GM23338 (cell line): Measurements from ENCODE around the gene BNIPL. TPM values are rescaled to one million over a fixed set of nuclear protein-coding genes. Genes with fewer than 3 reads are reported as not detected.
A peak's percentile ranks its signal among the peaks of the same experiment; 100 is the strongest.

Experiments
- ATAC-seq: fragments of 200-7000 bp; cut with Tn5 transposase; 3 replicates; pipeline ENCODE4 v1.9.1; 2020
- DNase-seq: peaks from one replicate; pipeline ENCODE4 v3.0.0-alpha.2; 2015; ENCODE audit warnings: low spot score
- H2AFZ ChIP-seq: fragments of 200-600 bp; sonication (generic); 2 replicates; pipeline ENCODE4 v1.8.0; 2016; ENCODE audit warnings: antibody characterized with exemption, mild to moderate bottlenecking, moderate library complexity
- H3F3A ChIP-seq: fragments of 200-600 bp; sonication (generic); replicated peaks from 2 replicates; pipeline ENCODE4 v1.8.0; 2017; ENCODE audit warnings: antibody characterized with exemption, mixed run types, low read depth
- H3K27ac ChIP-seq: fragments of 200-600 bp; sonication (generic); 2 replicates; pipeline ENCODE4 v1.6.1; 2016; ENCODE audit warnings: low read depth
- H3K27me3 ChIP-seq: fragments of 200-600 bp; sonication (generic); 2 replicates; pipeline ENCODE4 v1.8.0; 2016; ENCODE audit warnings: mild to moderate bottlenecking, mixed run types, moderate library complexity; ENCODE audit not compliant: insufficient read depth
- H3K36me3 ChIP-seq: fragments of 200-600 bp; sonication (generic); 2 replicates; pipeline ENCODE4 v1.8.0; 2016; ENCODE audit warnings: mild to moderate bottlenecking; ENCODE audit not compliant: insufficient read depth
- H3K4me1 ChIP-seq: fragments of 200-600 bp; sonication (generic); 2 replicates; pipeline ENCODE4 v1.8.0; 2016; ENCODE audit warnings: mild to moderate bottlenecking, moderate library complexity; ENCODE audit not compliant: insufficient read depth
- H3K4me2 ChIP-seq: fragments of 200-600 bp; sonication (generic); 2 replicates; pipeline ENCODE4 v1.7.1; 2017; ENCODE audit warnings: mixed run types
- H3K4me3 ChIP-seq: fragments of 200-600 bp; sonication (generic); 2 replicates; pipeline ENCODE4 v1.6.1; 2016; ENCODE audit warnings: mixed run types
- H3K79me2 ChIP-seq: fragments of 200-600 bp; sonication (generic); replicated peaks from 2 replicates; pipeline ENCODE4 v1.8.0; 2017; ENCODE audit warnings: mild to moderate bottlenecking; ENCODE audit not compliant: insufficient read depth
- H3K9me2 ChIP-seq: fragments of 200-600 bp; sonication (generic); 2 replicates; pipeline ENCODE4 v1.8.0; 2017; ENCODE audit not compliant: insufficient read depth
- H4K20me1 ChIP-seq: fragments of 200-600 bp; sonication (generic); replicated peaks from 2 replicates; pipeline ENCODE4 v1.8.0; 2017; ENCODE audit warnings: mild to moderate bottlenecking; ENCODE audit not compliant: insufficient read depth
- H3K27ac Mint-ChIP-seq: 2 replicates; pipeline ENCODE4 v1.8.0; 2020; ENCODE audit warnings: inconsistent platforms, mild to moderate bottlenecking, moderate library complexity, mixed read lengths
- H3K27me3 Mint-ChIP-seq: 3 replicates; pipeline ENCODE4 v1.8.0; 2022; ENCODE audit warnings: low read depth, mild to moderate bottlenecking, moderate library complexity, mixed read lengths, inconsistent platforms; ENCODE audit not compliant: insufficient read depth, poor library complexity
- H3K36me3 Mint-ChIP-seq: 3 replicates; pipeline ENCODE4 v1.8.0; 2021; ENCODE audit warnings: low read depth, mild to moderate bottlenecking, inconsistent platforms, moderate library complexity, mixed read lengths
- H3K4me1 Mint-ChIP-seq: 3 replicates; pipeline ENCODE4 v1.8.0; 2020; ENCODE audit warnings: mild to moderate bottlenecking, inconsistent platforms, mixed read lengths
- H3K4me3 Mint-ChIP-seq: 3 replicates; pipeline ENCODE4 v1.8.0; 2021; ENCODE audit warnings: moderate library complexity, mild to moderate bottlenecking, inconsistent platforms, mixed read lengths
- H3K9me3 Mint-ChIP-seq: 3 replicates; pipeline ENCODE4 v1.8.0; 2020; ENCODE audit warnings: moderate library complexity, mild to moderate bottlenecking, inconsistent platforms, mixed read lengths
- CREB1 ChIP-seq: fragments of 250-450 bp; sonication (Bioruptor Pico); IDR thresholded peaks from 2 replicates; pipeline ENCODE4 v1.5.0; 2020; ENCODE audit warnings: low read depth, mild to moderate bottlenecking, moderate library complexity
- EZH2 ChIP-seq: fragments of 200-600 bp; sonication (generic); IDR thresholded peaks from one replicate; pipeline ENCODE4 v1.8.0; 2017; ENCODE audit warnings: antibody characterized with exemption, mild to moderate bottlenecking, low read depth; ENCODE audit not compliant: unreplicated experiment
- EZH2phosphoT487 ChIP-seq: fragments of 200-600 bp; sonication (generic); IDR thresholded peaks from one replicate; pipeline ENCODE4 v1.8.1; 2018; ENCODE audit warnings: antibody characterized with exemption; ENCODE audit not compliant: unreplicated experiment
- JUNB ChIP-seq: IDR thresholded peaks from one replicate; pipeline ENCODE4 v1.6.1; 2016; ENCODE audit warnings: antibody characterized with exemption; ENCODE audit not compliant: unreplicated experiment
- NANOG ChIP-seq: IDR thresholded peaks from 2 replicates; pipeline ENCODE4 v1.6.1; 2016; ENCODE audit warnings: antibody characterized with exemption, borderline replicate concordance
- POLR2AphosphoS5 ChIP-seq: IDR thresholded peaks from 2 replicates; pipeline ENCODE4 v1.6.1; 2016; ENCODE audit warnings: antibody characterized with exemption, low read depth
- STAT1 ChIP-seq: IDR thresholded peaks from one replicate; pipeline ENCODE4 v1.6.1; 2016; ENCODE audit warnings: antibody characterized with exemption; ENCODE audit not compliant: unreplicated experiment
- ZNF114 ChIP-seq: fragments of 250-450 bp; sonication (Bioruptor Pico); IDR thresholded peaks from 2 replicates; pipeline ENCODE4 v1.5.0; 2020; ENCODE audit warnings: mild to moderate bottlenecking, moderate library complexity
- ZNF331 ChIP-seq: fragments of 250-450 bp; sonication (Bioruptor Pico); IDR thresholded peaks from 2 replicates; pipeline ENCODE4 v1.5.0; 2020; ENCODE audit warnings: low read depth, mild to moderate bottlenecking, moderate library complexity
- polyA plus RNA-seq: library from polyadenylated mRNA; unstranded; fragments of >200 nt; fragmentation: Nextera tagmentation; extraction: Ambion mirVana; gene quantifications from 2 replicates; pipeline ENCODE4 v1.2.1, GENCODE V29; 2016
- total RNA-seq: library from RNA; depleted of rRNA; stranded (reverse); fragments of >200 nt; shearing (Covaris generic); gene quantifications from 2 replicates; pipeline ENCODE4 v1.2.3, GENCODE V29; 2014
- TF ChIP-seq, protein P1 (sequence below), 2 experiments: fragments of 200-600 bp in 1 of 2; sonication (generic) in 1 of 2; conservative IDR thresholded peaks; 2 replicates each; pipeline versions ENCODE4 v1.5.1 to v1.6.1; 2016 to 2017; ENCODE audit warnings: antibody characterized with exemption in 2 of 2, low read depth in 2 of 2, mild to moderate bottlenecking in 2 of 2, moderate library complexity in 1 of 2
- TF ChIP-seq, protein P2 (sequence below): IDR thresholded peaks from one replicate; pipeline ENCODE4 v1.6.1; 2018; ENCODE audit warnings: antibody characterized with exemption; ENCODE audit not compliant: unreplicated experiment
- TF ChIP-seq, protein P3 (sequence below): IDR thresholded peaks from 2 replicates; pipeline ENCODE4 v1.6.1; 2016; ENCODE audit warnings: antibody characterized with exemption

BNIPL gene
- total and polyA plus RNA-seq, 2 experiments from 2014 or later, result 0.91 to 1.2 TPM

GRCh38 chr1:151024540-151025146 lies 11.7 kb upstream of the BNIPL start:
- DNase-seq (peak; percentile 93), ATAC-seq (peak; percentile 100)
- H3F3A ChIP-seq, result peaks cover 4% of the 10 kb centered on the region; the same call in 1 of the 2 replicates
- H3K36me3 Mint-ChIP-seq, result peaks cover 34% of the 10 kb centered on the region
- no peak overlapping the region for H3K4me2 ChIP-seq
- peak overlapping the region; percentile 74 for H3K27ac Mint-ChIP-seq
- no peak overlapping the region for H3K4me3 ChIP-seq
- H3K27ac ChIP-seq, result no peak overlapping the region
- TF ChIP-seq EZH2, result no peak
- TF ChIP-seq, protein P1, sequence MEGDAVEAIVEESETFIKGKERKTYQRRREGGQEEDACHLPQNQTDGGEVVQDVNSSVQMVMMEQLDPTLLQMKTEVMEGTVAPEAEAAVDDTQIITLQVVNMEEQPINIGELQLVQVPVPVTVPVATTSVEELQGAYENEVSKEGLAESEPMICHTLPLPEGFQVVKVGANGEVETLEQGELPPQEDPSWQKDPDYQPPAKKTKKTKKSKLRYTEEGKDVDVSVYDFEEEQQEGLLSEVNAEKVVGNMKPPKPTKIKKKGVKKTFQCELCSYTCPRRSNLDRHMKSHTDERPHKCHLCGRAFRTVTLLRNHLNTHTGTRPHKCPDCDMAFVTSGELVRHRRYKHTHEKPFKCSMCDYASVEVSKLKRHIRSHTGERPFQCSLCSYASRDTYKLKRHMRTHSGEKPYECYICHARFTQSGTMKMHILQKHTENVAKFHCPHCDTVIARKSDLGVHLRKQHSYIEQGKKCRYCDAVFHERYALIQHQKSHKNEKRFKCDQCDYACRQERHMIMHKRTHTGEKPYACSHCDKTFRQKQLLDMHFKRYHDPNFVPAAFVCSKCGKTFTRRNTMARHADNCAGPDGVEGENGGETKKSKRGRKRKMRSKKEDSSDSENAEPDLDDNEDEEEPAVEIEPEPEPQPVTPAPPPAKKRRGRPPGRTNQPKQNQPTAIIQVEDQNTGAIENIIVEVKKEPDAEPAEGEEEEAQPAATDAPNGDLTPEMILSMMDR (conservative IDR thresholded peaks at IDR 0.05; ENCODE audit: low read depth in 2 of 2), result peak; percentile 92 to 97
- H3K4me1 ChIP-seq, result no peaks in the 10 kb centered on the region
- H3K9me2 ChIP-seq, result no peaks in the 10 kb centered on the region
- H3K9me3 Mint-ChIP-seq, result no peaks in the 10 kb centered on the region
- H2AFZ ChIP-seq, result no peak overlapping the region
- H4K20me1 ChIP-seq, result peaks cover 2% of the 10 kb centered on the region; the same call in 1 of the 2 replicates
- no peak overlapping the region for H3K4me3 Mint-ChIP-seq
- no peaks in the 10 kb centered on the region for H3K79me2 ChIP-seq
- H3K36me3 ChIP-seq, result no peaks in the 10 kb centered on the region; the same call in 1 of the 2 replicates
- H3K27me3 Mint-ChIP-seq, result peaks cover 3% of the 10 kb centered on the region
- H3K27me3 ChIP-seq, result no peaks in the 10 kb centered on the region
- peaks cover 2% of the 10 kb centered on the region; the same call in 1 of the 3 replicates for H3K4me1 Mint-ChIP-seq

DNA sequence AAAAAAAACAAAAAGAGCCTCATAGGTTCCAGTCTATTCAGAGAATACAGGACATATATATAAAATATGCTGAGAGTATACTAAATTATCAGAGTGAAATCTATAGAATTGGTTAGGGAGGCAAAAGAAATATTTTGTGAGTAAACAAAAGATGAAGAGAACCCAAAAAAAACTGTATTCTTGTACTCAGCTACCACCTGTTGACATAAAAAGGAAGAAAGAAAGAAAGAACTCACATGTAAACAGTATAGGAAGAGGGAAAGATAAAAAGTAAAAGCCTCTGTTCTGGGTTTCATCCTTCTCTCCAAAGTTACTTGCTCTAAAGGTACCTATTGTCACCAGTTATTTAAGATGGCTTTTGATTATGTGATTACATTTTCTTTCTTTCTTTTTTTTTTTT lies 9.9 kb upstream of the BNIPL start:
- H3K27me3 Mint-ChIP-seq, result peaks cover 3% of the 10 kb centered on the region
- H4K20me1 ChIP-seq, result peaks cover 2% of the 10 kb centered on the region; the same call in 1 of the 2 replicates
- H3K9me2 ChIP-seq, result no peaks in the 10 kb centered on the region
- H3K4me3 ChIP-seq, result no peak overlapping the region
- no peaks in the 10 kb centered on the region for H3K4me1 ChIP-seq
- H3K4me1 Mint-ChIP-seq, result peaks cover 2% of the 10 kb centered on the region; the same call in 1 of the 3 replicates
- H3F3A ChIP-seq, result peaks cover 4% of the 10 kb centered on the region; the same call in 1 of the 2 replicates
- no peak overlapping the region for H3K27ac Mint-ChIP-seq
- no peaks in the 10 kb centered on the region for H3K9me3 Mint-ChIP-seq
- H3K36me3 ChIP-seq, result no peaks in the 10 kb centered on the region; the same call in 1 of the 2 replicates
- no peak overlapping the region for H3K4me3 Mint-ChIP-seq
- H3K27me3 ChIP-seq, result no peaks in the 10 kb centered on the region
- DNase-seq (no peak), ATAC-seq (no peak)
- H3K27ac ChIP-seq, result no peak overlapping the region
- H3K4me2 ChIP-seq, result no peak overlapping the region
- H3K79me2 ChIP-seq, result no peaks in the 10 kb centered on the region
- H2AFZ ChIP-seq, result no peak overlapping the region
- peaks cover 41% of the 10 kb centered on the region for H3K36me3 Mint-ChIP-seq
- TF ChIP-seq, protein P1 (conservative IDR thresholded peaks at IDR 0.05; ENCODE audit: low read depth in 2 of 2), result no peak
- TF ChIP-seq STAT1 (no peak), NANOG (no peak), EZH2phosphoT487 (no peak), JUNB (no peak), EZH2 (no peak), POLR2AphosphoS5 (no peak), ZNF331 (CRISPR knock-in tag) (no peak), ZNF114 (CRISPR knock-in tag) (no peak), CREB1 (no peak)
- TF ChIP-seq, protein P2, sequence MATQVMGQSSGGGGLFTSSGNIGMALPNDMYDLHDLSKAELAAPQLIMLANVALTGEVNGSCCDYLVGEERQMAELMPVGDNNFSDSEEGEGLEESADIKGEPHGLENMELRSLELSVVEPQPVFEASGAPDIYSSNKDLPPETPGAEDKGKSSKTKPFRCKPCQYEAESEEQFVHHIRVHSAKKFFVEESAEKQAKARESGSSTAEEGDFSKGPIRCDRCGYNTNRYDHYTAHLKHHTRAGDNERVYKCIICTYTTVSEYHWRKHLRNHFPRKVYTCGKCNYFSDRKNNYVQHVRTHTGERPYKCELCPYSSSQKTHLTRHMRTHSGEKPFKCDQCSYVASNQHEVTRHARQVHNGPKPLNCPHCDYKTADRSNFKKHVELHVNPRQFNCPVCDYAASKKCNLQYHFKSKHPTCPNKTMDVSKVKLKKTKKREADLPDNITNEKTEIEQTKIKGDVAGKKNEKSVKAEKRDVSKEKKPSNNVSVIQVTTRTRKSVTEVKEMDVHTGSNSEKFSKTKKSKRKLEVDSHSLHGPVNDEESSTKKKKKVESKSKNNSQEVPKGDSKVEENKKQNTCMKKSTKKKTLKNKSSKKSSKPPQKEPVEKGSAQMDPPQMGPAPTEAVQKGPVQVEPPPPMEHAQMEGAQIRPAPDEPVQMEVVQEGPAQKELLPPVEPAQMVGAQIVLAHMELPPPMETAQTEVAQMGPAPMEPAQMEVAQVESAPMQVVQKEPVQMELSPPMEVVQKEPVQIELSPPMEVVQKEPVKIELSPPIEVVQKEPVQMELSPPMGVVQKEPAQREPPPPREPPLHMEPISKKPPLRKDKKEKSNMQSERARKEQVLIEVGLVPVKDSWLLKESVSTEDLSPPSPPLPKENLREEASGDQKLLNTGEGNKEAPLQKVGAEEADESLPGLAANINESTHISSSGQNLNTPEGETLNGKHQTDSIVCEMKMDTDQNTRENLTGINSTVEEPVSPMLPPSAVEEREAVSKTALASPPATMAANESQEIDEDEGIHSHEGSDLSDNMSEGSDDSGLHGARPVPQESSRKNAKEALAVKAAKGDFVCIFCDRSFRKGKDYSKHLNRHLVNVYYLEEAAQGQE, result no peak
- TF ChIP-seq, protein P3, sequence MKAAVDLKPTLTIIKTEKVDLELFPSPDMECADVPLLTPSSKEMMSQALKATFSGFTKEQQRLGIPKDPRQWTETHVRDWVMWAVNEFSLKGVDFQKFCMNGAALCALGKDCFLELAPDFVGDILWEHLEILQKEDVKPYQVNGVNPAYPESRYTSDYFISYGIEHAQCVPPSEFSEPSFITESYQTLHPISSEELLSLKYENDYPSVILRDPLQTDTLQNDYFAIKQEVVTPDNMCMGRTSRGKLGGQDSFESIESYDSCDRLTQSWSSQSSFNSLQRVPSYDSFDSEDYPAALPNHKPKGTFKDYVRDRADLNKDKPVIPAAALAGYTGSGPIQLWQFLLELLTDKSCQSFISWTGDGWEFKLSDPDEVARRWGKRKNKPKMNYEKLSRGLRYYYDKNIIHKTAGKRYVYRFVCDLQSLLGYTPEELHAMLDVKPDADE, result no peak
